ENCODE data around the gene NT5C. TPM values are rescaled to one million over a fixed set of nuclear protein-coding genes. Genes with fewer than 3 reads are reported as not detected.
"Not testable (repeated sequence)": the region's sequence is repeated elsewhere in the genome, so short reads cannot be mapped to it uniquely, and the experiment has no call there.

The NT5C gene
- total RNA-seq, 4 donors from 2014 or later, result 56.0 to 101 (median 68.6) TPM

- no peak for DNase-seq (ENCODE audit: low spot score)
- ATAC-seq (ENCODE audit: low FRiP score), result no peak
- TF ChIP-seq CTCF (IDR thresholded peaks at IDR 0.05), result no peak
These were observed 10.9 kb upstream of the NT5C start for GRCh38 chr17:75142236-75142971.

DNA sequence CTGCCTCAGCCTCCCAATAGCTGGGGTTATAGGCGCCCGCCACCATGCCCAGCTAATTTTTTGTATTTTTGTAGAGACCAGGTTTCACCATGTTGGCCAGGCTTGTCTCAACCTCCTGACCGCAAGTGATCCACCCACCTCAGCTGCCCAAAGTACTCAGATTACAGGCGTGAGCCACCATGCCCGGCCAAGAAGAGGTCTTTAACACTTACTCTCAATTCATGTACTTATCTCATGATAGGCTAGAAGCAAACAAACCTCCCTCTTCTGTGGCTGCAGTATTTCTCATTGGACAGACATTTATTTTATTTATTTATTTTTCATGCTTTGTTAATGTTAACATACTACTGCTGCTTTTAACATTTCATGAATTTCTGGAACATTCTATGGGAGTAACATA lies 7.0 kb upstream of the NT5C start:
- no peak for DNase-seq (ENCODE audit: low spot score)
- no peak for ATAC-seq (ENCODE audit: low FRiP score)
- no peak for TF ChIP-seq CTCF (IDR thresholded peaks at IDR 0.05)

DNA sequence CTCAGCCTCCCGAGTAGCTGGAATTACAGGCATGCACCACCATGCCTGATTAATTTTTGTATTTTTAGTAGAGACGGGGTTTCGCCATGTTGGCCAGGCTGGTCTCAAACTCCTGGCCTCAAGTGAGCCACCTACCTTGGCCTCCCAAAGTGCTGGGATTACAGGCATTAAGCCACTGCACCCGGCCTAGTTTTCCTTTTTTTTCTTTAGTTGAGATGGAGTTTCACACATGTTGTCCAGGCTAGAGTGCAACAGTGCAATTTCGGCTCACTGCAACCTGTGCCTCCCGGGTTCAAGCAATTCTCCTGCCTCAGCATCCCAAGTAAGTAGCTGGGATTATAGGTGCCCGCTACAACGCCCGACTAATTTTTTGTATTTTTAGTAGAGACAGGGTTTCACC lies 6.2 kb upstream of the NT5C start:
- DNase-seq (ENCODE audit: low spot score), result not testable (repeated sequence)

DNA sequence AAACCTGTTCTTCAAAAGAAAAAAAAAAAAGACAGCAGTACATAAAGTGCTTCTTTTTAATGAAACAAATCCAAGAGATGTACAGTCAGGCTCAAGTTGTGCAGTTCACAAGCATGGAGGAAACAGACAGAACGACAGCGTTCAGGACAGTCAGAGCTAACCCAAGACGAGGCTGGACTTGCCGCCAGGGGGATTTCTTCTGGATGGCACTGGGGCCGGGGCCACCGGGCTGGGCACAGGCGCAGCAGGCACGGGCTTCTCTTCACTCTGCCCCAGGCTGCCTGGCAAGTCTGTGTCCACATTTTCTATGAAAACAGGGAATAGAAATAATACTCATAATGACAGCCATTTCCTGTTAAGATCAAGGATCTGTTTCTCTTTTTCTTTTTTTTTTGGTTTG lies 4.4 kb upstream of the NT5C start:
- DNase-seq (ENCODE audit: low spot score) (no peak), ATAC-seq (ENCODE audit: low FRiP score) (no peak)
- TF ChIP-seq CTCF (IDR thresholded peaks at IDR 0.05), result no peak

More for the DNA sequence above, 6.2 kb upstream of the NT5C start:
- not testable (repeated sequence) for ATAC-seq (ENCODE audit: low FRiP score)

DNA sequence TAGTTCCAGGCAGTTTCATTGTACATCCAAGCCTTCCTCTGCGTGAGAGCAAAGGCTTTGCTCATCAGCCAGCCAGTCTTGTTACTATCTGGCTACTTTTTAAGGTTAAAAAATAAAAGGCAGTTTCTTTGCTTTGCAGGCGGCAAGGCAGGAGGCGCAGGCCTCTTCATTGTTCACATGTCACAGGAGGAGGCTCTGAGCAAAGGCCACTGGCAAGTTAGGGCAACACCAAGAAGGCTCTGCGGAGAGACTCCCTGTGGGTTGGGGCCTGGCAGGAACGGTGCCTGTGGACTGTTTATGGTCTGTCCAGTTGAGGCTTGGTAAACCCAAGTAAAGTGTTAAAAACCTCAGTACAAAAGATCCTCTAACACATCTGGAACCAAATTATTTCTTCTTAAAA lies 3.9 kb upstream of the NT5C start:
- DNase-seq (ENCODE audit: low spot score) (no peak), ATAC-seq (ENCODE audit: low FRiP score) (no peak)
- TF ChIP-seq CTCF (IDR thresholded peaks at IDR 0.05), result no peak

GRCh38 chr17:75133607-75134347 lies 2.2 kb upstream of the NT5C start:
- ATAC-seq (ENCODE audit: low FRiP score); DNase-seq (ENCODE audit: low spot score): not testable (repeated sequence)

DNA sequence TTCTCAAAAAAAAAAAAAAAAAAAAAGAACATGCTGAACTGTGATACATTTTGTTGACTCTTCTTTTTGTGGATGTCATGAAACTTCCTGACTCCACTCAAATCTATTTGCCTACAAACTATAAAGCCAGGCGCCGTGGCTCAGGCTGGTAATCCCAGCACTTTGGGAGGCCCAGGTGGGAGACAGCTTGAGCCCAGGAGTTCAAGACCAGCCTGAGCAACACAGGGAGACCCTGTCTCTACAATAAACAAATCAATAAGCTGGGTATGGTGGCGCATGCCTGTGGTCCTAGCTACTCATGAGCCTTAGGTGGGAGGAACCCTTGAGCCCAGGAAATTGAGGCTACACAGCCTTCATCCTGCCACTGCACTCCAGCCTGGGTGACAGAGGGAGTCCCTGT lies 1.5 kb upstream of the NT5C start:
- DNase-seq (ENCODE audit: low spot score), result no peak
- no peak for ATAC-seq (ENCODE audit: low FRiP score)
- no peak for TF ChIP-seq CTCF (IDR thresholded peaks at IDR 0.05)

- DNase-seq (ENCODE audit: low spot score); ATAC-seq (ENCODE audit: low FRiP score): not testable (repeated sequence)
These were observed 767 bp upstream of the NT5C start for GRCh38 chr17:75132018-75133000.

All from omental fat pad (tissue), 4 donors.